WTC11 (cell line): Measurements from ENCODE around the gene EME2.

ENCODE experiments used
- CREM ChIP-seq: sonication (generic); formaldehyde crosslinking; IDR thresholded peaks from 2 replicates; pipeline ENCODE4 v1.8.1; 2022; ENCODE audit warnings: mild to moderate bottlenecking, missing genetic modification reagents, moderate library complexity
- ETV6 ChIP-seq: sonication (generic); formaldehyde crosslinking; IDR thresholded peaks from 2 replicates; pipeline ENCODE4 v1.8.1; 2022; ENCODE audit warnings: mild to moderate bottlenecking, missing genetic modification reagents
- FOXK1 ChIP-seq: sonication (generic); formaldehyde crosslinking; IDR thresholded peaks from 2 replicates; pipeline ENCODE4 v1.8.0; 2022; ENCODE audit warnings: mild to moderate bottlenecking, moderate library complexity, missing genetic modification reagents
- MYBL2 ChIP-seq: sonication (generic); formaldehyde crosslinking; IDR thresholded peaks from 2 replicates; pipeline ENCODE4 v1.8.1; 2023; ENCODE audit warnings: mild to moderate bottlenecking, moderate library complexity, missing genetic modification reagents
- NFYB ChIP-seq: sonication (generic); formaldehyde crosslinking; conservative IDR thresholded peaks from 2 replicates; pipeline ENCODE4 v1.8.0; 2022; ENCODE audit warnings: low read depth, missing genetic modification reagents
- SP1 ChIP-seq: sonication (generic); formaldehyde crosslinking; conservative IDR thresholded peaks from 2 replicates; pipeline ENCODE4 v1.8.1; 2022; ENCODE audit warnings: missing genetic modification reagents
- TF ChIP-seq, protein P1 (sequence below): fragments of 200-600 bp; IDR thresholded peaks from 2 replicates; pipeline ENCODE4 v1.8.0; 2022; ENCODE audit warnings: antibody characterized with exemption
- TF ChIP-seq, protein P2 (sequence below): sonication (generic); formaldehyde crosslinking; IDR thresholded peaks from 2 replicates; pipeline ENCODE4 v1.8.1; 2023; ENCODE audit warnings: mild to moderate bottlenecking, missing genetic modification reagents

DNA sequence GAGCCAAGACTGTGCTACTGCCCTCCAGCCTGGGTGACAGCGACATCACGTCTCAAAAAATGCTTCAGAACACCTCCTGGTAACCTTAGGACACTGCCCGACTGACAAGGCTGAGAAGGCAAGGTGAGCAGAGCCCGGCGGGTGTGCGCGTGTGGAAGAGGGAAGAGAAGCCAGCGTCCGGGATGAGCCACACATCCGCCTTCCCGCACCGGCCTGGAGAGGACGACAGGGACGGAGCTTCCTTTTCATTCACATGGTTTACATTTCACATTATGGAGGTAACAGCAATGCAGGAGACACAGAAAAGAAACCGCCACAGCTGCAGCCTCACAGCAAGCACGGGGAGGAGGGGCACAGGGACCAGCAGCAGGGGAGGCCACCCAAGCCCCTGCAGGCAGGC lies 37.5 kb downstream of the EME2 start:
- TF ChIP-seq, protein P1, sequence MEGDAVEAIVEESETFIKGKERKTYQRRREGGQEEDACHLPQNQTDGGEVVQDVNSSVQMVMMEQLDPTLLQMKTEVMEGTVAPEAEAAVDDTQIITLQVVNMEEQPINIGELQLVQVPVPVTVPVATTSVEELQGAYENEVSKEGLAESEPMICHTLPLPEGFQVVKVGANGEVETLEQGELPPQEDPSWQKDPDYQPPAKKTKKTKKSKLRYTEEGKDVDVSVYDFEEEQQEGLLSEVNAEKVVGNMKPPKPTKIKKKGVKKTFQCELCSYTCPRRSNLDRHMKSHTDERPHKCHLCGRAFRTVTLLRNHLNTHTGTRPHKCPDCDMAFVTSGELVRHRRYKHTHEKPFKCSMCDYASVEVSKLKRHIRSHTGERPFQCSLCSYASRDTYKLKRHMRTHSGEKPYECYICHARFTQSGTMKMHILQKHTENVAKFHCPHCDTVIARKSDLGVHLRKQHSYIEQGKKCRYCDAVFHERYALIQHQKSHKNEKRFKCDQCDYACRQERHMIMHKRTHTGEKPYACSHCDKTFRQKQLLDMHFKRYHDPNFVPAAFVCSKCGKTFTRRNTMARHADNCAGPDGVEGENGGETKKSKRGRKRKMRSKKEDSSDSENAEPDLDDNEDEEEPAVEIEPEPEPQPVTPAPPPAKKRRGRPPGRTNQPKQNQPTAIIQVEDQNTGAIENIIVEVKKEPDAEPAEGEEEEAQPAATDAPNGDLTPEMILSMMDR = no peak
- TF ChIP-seq MYBL2 (CRISPR knock-in tag) (no peak), ETV6 (CRISPR knock-in tag) (no peak), SP1 (CRISPR knock-in tag) (no peak), NFYB (CRISPR knock-in tag) (no peak), FOXK1 (CRISPR knock-in tag) (no peak), CREM (CRISPR knock-in tag) (no peak)
- TF ChIP-seq, protein P2, sequence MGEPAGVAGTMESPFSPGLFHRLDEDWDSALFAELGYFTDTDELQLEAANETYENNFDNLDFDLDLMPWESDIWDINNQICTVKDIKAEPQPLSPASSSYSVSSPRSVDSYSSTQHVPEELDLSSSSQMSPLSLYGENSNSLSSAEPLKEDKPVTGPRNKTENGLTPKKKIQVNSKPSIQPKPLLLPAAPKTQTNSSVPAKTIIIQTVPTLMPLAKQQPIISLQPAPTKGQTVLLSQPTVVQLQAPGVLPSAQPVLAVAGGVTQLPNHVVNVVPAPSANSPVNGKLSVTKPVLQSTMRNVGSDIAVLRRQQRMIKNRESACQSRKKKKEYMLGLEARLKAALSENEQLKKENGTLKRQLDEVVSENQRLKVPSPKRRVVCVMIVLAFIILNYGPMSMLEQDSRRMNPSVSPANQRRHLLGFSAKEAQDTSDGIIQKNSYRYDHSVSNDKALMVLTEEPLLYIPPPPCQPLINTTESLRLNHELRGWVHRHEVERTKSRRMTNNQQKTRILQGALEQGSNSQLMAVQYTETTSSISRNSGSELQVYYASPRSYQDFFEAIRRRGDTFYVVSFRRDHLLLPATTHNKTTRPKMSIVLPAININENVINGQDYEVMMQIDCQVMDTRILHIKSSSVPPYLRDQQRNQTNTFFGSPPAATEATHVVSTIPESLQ (CRISPR knock-in tag) = no peak
